ENCODE results near the gene LRRC75B.
"Not testable (repeated sequence)": the region's sequence is repeated elsewhere in the genome, so short reads cannot be mapped to it uniquely, and the experiment has no call there.

DNA sequence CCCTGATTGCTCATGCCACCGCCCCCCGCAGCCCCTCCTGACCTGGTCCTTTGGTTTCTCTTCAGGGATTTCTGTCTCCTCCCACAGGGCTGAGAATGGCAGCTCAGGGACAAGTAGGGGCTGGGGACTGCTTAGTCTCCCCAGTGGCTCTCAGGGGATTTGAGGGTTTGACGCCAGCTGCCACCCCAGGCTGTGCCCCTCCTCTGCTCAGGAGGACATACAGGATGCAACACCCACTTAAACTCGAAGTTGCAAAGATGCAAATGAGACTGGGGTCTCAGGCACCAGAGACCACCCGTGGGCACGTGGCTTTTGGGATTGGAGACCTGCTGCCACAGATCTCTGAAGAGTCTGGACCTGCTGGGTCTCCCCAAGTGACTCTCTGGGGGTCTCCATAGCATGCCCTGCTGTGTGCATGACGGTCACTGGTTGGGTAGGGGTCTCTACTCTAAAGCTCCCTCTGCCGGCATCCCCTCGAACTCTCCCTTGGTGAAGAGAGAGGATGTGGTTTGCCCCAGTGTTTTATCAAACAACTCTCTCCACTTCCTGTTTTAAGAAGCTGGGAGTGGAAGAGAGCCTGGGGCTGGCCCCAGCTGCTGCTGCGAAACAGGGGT, 42.0 kb upstream of the LRRC75B start:
- TF ChIP-seq EZH2 (IDR thresholded peaks at IDR 0.05; ENCODE audit: insufficient read depth, poor library complexity, severe bottlenecking); EZH2phosphoT487 (IDR thresholded peaks at IDR 0.05; ENCODE audit: insufficient read depth, low read depth): not testable (repeated sequence)
